GM12874 (cell line): ENCODE measurements around the gene TRIM2.

Experiments
- CTCF ChIP-seq: IDR thresholded peaks from 2 replicates; pipeline ENCODE4 v1.5.1; 2011; ENCODE audit warnings: low read depth, mild to moderate bottlenecking, control low read depth, low read length, moderate library complexity; ENCODE audit not compliant: insufficient read depth

The TRIM2 gene

GRCh38 chr4:153261914-153262313 lies 57.7 kb downstream of the TRIM2 start:
- TF ChIP-seq CTCF, result no peak

GRCh38 chr4:153265306-153266047 lies 61.2 kb downstream of the TRIM2 start:
- no peak for TF ChIP-seq CTCF

- TF ChIP-seq CTCF, result no peak
Measured at GRCh38 chr4:153266988-153267387, 62.7 kb downstream of the TRIM2 start.

- no peak for TF ChIP-seq CTCF
Measured at GRCh38 chr4:153267890-153268289, 63.6 kb downstream of the TRIM2 start.

- TF ChIP-seq CTCF, result no peak
Measured at GRCh38 chr4:153268295-153268694, 64.1 kb downstream of the TRIM2 start.

- no peak for TF ChIP-seq CTCF
Measured at GRCh38 chr4:153269218-153269990, 65.2 kb downstream of the TRIM2 start.

- TF ChIP-seq CTCF, result no peak
Measured at GRCh38 chr4:153270361-153270760, 66.1 kb downstream of the TRIM2 start.
